ENCODE measurements around the gene ZNF385D. TPM values are rescaled to one million over a fixed set of nuclear protein-coding genes. Genes with fewer than 3 reads are reported as not detected.

Gene ZNF385D
- total RNA-seq, 4 donors from 2014 or later = 0.26 to 53.6 (median 19.2) TPM

DNA sequence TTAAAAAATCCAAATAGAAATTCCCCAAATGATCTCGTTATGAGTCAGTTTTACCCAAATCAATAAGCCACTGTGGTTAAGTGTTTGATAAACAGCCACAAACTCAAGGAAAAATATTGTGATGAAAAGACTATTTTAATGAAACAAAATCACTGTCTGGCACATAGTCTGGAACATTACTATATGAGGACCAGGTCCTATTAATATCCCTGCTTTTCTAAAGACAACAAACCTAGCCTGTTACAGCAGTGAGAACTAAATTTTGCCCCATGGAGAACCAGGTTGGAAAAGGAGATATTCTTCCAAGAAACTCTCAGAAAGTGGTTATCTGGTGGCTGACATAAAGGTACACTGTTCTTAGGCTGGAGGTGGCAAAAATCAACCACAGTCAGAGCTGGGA is 27.7 kb upstream of the ZNF385D start:
- Histone ChIP-seq H3K9me3 (no peaks in the 10 kb centered on the region), H3K27ac (no peak overlapping the region), H3K27me3 (no peaks in the 10 kb centered on the region), H3K4me1 (no peaks in the 10 kb centered on the region), H3K4me3 (no peak overlapping the region), H3K36me3 (no peaks in the 10 kb centered on the region)
- intact Hi-C loops (cut with DNase I; ENCODE audit: low total_unique reads) = no loop called here
- no peak for DNase-seq
- no peak for TF ChIP-seq POLR2A (IDR thresholded peaks at IDR 0.05)
- TF ChIP-seq, protein P1, sequence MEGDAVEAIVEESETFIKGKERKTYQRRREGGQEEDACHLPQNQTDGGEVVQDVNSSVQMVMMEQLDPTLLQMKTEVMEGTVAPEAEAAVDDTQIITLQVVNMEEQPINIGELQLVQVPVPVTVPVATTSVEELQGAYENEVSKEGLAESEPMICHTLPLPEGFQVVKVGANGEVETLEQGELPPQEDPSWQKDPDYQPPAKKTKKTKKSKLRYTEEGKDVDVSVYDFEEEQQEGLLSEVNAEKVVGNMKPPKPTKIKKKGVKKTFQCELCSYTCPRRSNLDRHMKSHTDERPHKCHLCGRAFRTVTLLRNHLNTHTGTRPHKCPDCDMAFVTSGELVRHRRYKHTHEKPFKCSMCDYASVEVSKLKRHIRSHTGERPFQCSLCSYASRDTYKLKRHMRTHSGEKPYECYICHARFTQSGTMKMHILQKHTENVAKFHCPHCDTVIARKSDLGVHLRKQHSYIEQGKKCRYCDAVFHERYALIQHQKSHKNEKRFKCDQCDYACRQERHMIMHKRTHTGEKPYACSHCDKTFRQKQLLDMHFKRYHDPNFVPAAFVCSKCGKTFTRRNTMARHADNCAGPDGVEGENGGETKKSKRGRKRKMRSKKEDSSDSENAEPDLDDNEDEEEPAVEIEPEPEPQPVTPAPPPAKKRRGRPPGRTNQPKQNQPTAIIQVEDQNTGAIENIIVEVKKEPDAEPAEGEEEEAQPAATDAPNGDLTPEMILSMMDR (IDR thresholded peaks at IDR 0.05) = no peak

DNA sequence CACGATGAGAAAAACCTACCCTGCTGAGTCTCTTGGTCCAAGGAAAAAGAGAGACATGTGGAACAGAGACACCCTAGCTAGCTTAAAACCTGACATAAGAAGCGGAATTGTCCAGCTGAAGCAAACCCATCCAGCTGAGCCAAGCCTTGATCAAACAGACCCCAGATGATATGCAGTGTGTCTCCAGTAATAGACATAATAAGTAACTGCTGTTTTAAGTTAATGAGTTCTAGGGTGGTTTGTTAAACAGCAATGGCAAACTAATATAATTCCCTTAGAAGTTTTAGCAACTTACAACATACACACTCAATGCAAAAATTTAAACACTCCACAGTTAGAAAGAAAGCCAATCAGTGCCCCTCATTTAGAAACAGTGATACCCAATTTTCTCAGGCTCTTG is 26.8 kb upstream of the ZNF385D start:
- DNase-seq = no peak
- Histone ChIP-seq H3K4me3 (no peak overlapping the region), H3K36me3 (no peaks in the 10 kb centered on the region), H3K27me3 (no peaks in the 10 kb centered on the region), H3K9me3 (no peaks in the 10 kb centered on the region), H3K27ac (no peak overlapping the region), H3K4me1 (no peaks in the 10 kb centered on the region)
- intact Hi-C loops (cut with DNase I; ENCODE audit: low total_unique reads) = no loop called here
- TF ChIP-seq, protein P1 (IDR thresholded peaks at IDR 0.05) = no peak
- TF ChIP-seq POLR2A (IDR thresholded peaks at IDR 0.05) = no peak

DNA sequence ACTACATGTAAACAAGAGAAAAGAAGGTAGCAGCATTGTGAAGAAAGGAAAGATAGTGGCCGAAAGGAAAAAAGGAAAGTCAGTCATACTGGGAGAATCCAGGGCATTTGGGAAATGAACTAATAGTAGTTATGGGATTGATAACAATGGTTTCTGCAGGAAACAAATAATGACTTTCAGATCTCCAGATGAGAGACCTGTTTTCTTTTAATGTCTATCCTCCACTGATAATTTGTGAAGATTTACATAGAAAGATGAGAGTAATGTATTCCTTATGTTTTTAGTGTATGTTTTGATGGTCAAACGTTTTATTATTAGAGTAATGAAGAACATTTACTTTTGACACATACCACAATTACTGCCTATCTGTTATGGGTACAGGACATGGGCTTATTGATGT is 15.0 kb upstream of the ZNF385D start:
- TF ChIP-seq POLR2A (IDR thresholded peaks at IDR 0.05) = no peak
- TF ChIP-seq, protein P1 (IDR thresholded peaks at IDR 0.05) = no peak
- H3K27ac ChIP-seq = no peak overlapping the region
- intact Hi-C loops (cut with DNase I; ENCODE audit: low total_unique reads) = no loop called here
- no peaks in the 10 kb centered on the region for H3K27me3 ChIP-seq
- no peaks in the 10 kb centered on the region for H3K4me1 ChIP-seq
- no peak for DNase-seq
- H3K9me3 ChIP-seq = no peaks in the 10 kb centered on the region
- H3K36me3 ChIP-seq = no peaks in the 10 kb centered on the region
- no peak overlapping the region for H3K4me3 ChIP-seq

DNA sequence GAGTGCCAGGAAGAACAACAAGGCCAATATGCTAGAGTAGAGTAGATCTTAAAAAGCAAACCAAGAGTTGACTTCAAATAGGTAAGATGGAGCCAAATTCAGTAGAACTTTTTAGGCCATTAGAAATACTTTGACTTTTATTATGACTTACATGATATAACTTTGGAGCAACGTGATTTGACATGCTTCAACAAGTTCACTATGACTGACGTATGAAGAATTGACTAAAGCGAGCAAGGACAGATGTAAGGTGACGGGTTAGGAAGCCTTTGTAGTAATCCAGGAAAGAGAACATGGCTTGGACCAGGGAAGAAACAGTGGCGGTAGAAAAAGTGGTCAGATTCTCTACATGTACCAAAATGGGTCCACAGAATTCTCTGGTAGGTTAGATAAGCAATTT is 4.9 kb upstream of the ZNF385D start:
- no peaks in the 10 kb centered on the region for H3K27me3 ChIP-seq
- H3K4me1 ChIP-seq = no peaks in the 10 kb centered on the region
- no peak overlapping the region for H3K27ac ChIP-seq
- intact Hi-C loops (cut with DNase I; ENCODE audit: low total_unique reads) = no loop called here
- TF ChIP-seq, protein P1 (IDR thresholded peaks at IDR 0.05) = no peak
- no peak for TF ChIP-seq POLR2A (IDR thresholded peaks at IDR 0.05)
- no peak for DNase-seq
- no peaks in the 10 kb centered on the region for H3K9me3 ChIP-seq
- H3K36me3 ChIP-seq = no peaks in the 10 kb centered on the region
- H3K4me3 ChIP-seq = no peak overlapping the region

DNA sequence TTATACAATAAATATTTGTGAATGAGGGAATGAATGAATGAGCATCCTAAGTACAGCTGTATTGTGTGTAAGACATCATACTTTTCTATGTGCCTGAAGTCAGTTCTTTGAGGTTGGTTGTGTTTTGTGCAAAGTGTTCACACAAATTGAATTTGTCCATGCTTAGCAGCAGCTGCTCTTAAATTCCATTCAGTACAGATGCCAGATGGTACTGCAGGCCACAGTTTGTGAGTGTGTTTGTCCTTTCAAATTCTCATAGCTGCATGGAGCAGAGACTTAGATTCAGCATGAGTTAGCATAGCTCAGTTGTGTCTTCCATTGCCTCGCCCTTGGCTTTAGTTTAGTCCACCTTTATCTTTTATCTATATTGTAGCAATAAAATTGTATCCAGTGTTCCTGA is 3.8 kb upstream of the ZNF385D start:
- TF ChIP-seq POLR2A (IDR thresholded peaks at IDR 0.05) = no peak
- TF ChIP-seq, protein P1 (IDR thresholded peaks at IDR 0.05) = no peak
- intact Hi-C loops (cut with DNase I; ENCODE audit: low total_unique reads) = no loop called here
- no peaks in the 10 kb centered on the region for H3K9me3 ChIP-seq

More for the DNA sequence above, 3.8 kb upstream of the ZNF385D start:
- Histone ChIP-seq H3K27ac (no peak overlapping the region), H3K4me3 (no peak overlapping the region), H3K36me3 (no peaks in the 10 kb centered on the region), H3K4me1 (no peaks in the 10 kb centered on the region), H3K27me3 (no peaks in the 10 kb centered on the region)
- no peak for DNase-seq

Data from uterus (tissue), 4 donors.